Nephron progenitor cell (in vitro differentiated cells): ENCODE data around the gene TAF4.

ENCODE experiments used
- DNase-seq: peaks from one replicate; pipeline ENCODE4 v3.0.0; 2021
- H3K27ac Mint-ChIP-seq: 2 replicates; pipeline ENCODE4 v1.8.0; 2021; ENCODE audit warnings: mild to moderate bottlenecking, moderate library complexity, mixed read lengths
- H3K27me3 Mint-ChIP-seq: 2 replicates; pipeline ENCODE4 v1.8.0; 2021; ENCODE audit warnings: mild to moderate bottlenecking, low read depth, mixed read lengths; ENCODE audit not compliant: poor library complexity
- H3K36me3 Mint-ChIP-seq: 2 replicates; pipeline ENCODE4 v1.8.0; 2021; ENCODE audit warnings: low read depth, mixed read lengths
- H3K4me1 Mint-ChIP-seq: 2 replicates; pipeline ENCODE4 v1.8.0; 2021; ENCODE audit warnings: mixed read lengths
- H3K4me3 Mint-ChIP-seq: 2 replicates; pipeline ENCODE4 v1.8.0; 2021; ENCODE audit warnings: mild to moderate bottlenecking, moderate library complexity, mixed read lengths
- H3K9me3 Mint-ChIP-seq: 2 replicates; pipeline ENCODE4 v1.8.0; 2021; ENCODE audit warnings: mild to moderate bottlenecking, moderate library complexity, mixed read lengths
- TF ChIP-seq, protein P1 (sequence below): fragments of 200-600 bp; sonication (generic); IDR thresholded peaks from 2 replicates; pipeline ENCODE4 v1.5.0; 2021; ENCODE audit warnings: antibody characterized with exemption

TAF4 gene

GRCh38 chr20:61930776-61931475, 134.8 kb downstream of the TAF4 start:
- TF ChIP-seq, protein P1, sequence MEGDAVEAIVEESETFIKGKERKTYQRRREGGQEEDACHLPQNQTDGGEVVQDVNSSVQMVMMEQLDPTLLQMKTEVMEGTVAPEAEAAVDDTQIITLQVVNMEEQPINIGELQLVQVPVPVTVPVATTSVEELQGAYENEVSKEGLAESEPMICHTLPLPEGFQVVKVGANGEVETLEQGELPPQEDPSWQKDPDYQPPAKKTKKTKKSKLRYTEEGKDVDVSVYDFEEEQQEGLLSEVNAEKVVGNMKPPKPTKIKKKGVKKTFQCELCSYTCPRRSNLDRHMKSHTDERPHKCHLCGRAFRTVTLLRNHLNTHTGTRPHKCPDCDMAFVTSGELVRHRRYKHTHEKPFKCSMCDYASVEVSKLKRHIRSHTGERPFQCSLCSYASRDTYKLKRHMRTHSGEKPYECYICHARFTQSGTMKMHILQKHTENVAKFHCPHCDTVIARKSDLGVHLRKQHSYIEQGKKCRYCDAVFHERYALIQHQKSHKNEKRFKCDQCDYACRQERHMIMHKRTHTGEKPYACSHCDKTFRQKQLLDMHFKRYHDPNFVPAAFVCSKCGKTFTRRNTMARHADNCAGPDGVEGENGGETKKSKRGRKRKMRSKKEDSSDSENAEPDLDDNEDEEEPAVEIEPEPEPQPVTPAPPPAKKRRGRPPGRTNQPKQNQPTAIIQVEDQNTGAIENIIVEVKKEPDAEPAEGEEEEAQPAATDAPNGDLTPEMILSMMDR: no peak
- Mint-ChIP-seq H3K9me3 (no peaks in the 10 kb centered on the region), H3K36me3 (no peaks in the 10 kb centered on the region), H3K4me3 (no peak overlapping the region), H3K27me3 (peaks cover 5% of the 10 kb centered on the region), H3K27ac (no peak overlapping the region), H3K4me1 (peaks cover 17% of the 10 kb centered on the region)
- no peak for DNase-seq

GRCh38 chr20:61929971-61930666, 135.6 kb downstream of the TAF4 start:
- TF ChIP-seq, protein P1: no peak
- Mint-ChIP-seq H3K9me3 (no peaks in the 10 kb centered on the region), H3K4me3 (no peak overlapping the region), H3K27ac (no peak overlapping the region), H3K27me3 (peaks cover 11% of the 10 kb centered on the region), H3K36me3 (no peaks in the 10 kb centered on the region), H3K4me1 (peaks cover 16% of the 10 kb centered on the region)
- DNase-seq: no peak

DNA sequence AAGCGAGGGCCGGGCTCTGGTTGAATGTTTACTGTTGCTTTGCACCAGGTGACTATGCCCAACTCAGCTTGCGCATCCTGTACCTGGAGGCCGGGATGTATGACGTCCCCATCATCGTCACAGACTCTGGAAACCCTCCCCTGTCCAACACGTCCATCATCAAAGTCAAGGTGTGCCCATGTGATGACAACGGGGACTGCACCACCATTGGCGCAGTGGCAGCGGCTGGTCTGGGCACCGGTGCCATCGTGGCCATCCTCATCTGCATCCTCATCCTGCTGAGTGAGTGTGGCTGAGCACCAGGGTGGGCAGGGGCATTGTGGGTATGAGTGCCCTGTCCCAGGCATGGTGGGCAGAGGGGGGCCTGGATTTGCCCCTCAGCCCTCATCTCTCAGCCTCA, 136.1 kb downstream of the TAF4 start:
- TF ChIP-seq, protein P1: no peak
- peaks cover 11% of the 10 kb centered on the region for H3K27me3 Mint-ChIP-seq
- no peaks in the 10 kb centered on the region for H3K9me3 Mint-ChIP-seq
- H3K4me1 Mint-ChIP-seq: peaks cover 10% of the 10 kb centered on the region
- H3K36me3 Mint-ChIP-seq: no peaks in the 10 kb centered on the region
- no peak overlapping the region for H3K4me3 Mint-ChIP-seq
- no peak for DNase-seq
- no peak overlapping the region for H3K27ac Mint-ChIP-seq

GRCh38 chr20:61927826-61928541, 137.7 kb downstream of the TAF4 start:
- no peak for DNase-seq
- H3K4me3 Mint-ChIP-seq: no peak overlapping the region
- peaks cover 11% of the 10 kb centered on the region for H3K27me3 Mint-ChIP-seq
- no peaks in the 10 kb centered on the region for H3K36me3 Mint-ChIP-seq
- peaks cover 17% of the 10 kb centered on the region for H3K4me1 Mint-ChIP-seq
- H3K9me3 Mint-ChIP-seq: no peaks in the 10 kb centered on the region
- no peak overlapping the region for H3K27ac Mint-ChIP-seq
- TF ChIP-seq, protein P1: no peak

- Mint-ChIP-seq H3K27ac (no peak overlapping the region), H3K36me3 (no peaks in the 10 kb centered on the region), H3K9me3 (no peaks in the 10 kb centered on the region), H3K4me3 (no peak overlapping the region), H3K4me1 (peaks cover 17% of the 10 kb centered on the region), H3K27me3 (peaks cover 11% of the 10 kb centered on the region)
- TF ChIP-seq, protein P1: no peak
- no peak for DNase-seq
These were observed 138.4 kb downstream of the TAF4 start for GRCh38 chr20:61927193-61927825.
